ENCODE measurements around the gene CYBA. TPM values are rescaled to one million over a fixed set of nuclear protein-coding genes. Genes with fewer than 3 reads are reported as not detected.

Gene CYBA
- total and polyA plus RNA-seq, 2 of the 13 experiments (the other 11 are each of a cell fraction or from before 2014, with no cell fraction given): 196 to 250 TPM

DNA sequence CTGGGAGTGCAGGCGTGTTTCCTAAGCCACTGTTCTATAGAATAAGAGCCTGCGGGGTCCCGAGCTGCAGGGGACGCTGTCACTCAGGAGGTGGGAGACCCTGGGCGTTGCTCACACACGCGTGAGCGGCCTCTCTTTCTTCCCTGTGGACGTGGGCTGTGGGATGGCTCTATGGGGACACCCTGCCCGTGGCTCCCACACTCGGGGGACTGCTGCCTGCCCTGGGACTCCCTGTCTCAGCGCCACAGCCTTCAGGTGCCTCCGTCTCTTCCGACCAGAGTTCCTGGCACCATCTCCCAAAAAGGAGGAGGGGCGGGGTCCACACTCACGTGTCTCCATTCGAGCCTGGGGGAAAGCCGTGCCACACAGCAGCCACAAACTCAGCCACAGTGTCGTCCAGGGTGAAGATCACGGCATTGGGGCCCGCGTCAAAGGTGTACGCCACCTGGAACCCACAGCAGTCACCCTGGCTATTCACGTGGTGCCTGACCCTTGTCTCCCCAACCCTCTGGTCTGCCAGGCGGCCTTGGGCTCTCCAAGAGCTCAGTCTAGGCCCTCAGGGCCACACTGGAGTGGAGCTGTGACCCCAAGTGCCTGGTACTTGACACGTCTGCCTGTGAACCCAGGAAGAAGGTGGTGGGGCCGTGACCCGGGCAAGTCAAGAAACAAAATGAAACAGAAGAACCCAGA, 3.7 kb upstream of the CYBA start:
- no peak for TF ChIP-seq KAT7 (CRISPR knock-in tag; IDR thresholded peaks at IDR 0.05; ENCODE audit: borderline replicate concordance)
- no peak for TF ChIP-seq FOXC1 (CRISPR knock-in tag; IDR thresholded peaks at IDR 0.05; ENCODE audit: borderline replicate concordance)
- TF ChIP-seq, protein P1, sequence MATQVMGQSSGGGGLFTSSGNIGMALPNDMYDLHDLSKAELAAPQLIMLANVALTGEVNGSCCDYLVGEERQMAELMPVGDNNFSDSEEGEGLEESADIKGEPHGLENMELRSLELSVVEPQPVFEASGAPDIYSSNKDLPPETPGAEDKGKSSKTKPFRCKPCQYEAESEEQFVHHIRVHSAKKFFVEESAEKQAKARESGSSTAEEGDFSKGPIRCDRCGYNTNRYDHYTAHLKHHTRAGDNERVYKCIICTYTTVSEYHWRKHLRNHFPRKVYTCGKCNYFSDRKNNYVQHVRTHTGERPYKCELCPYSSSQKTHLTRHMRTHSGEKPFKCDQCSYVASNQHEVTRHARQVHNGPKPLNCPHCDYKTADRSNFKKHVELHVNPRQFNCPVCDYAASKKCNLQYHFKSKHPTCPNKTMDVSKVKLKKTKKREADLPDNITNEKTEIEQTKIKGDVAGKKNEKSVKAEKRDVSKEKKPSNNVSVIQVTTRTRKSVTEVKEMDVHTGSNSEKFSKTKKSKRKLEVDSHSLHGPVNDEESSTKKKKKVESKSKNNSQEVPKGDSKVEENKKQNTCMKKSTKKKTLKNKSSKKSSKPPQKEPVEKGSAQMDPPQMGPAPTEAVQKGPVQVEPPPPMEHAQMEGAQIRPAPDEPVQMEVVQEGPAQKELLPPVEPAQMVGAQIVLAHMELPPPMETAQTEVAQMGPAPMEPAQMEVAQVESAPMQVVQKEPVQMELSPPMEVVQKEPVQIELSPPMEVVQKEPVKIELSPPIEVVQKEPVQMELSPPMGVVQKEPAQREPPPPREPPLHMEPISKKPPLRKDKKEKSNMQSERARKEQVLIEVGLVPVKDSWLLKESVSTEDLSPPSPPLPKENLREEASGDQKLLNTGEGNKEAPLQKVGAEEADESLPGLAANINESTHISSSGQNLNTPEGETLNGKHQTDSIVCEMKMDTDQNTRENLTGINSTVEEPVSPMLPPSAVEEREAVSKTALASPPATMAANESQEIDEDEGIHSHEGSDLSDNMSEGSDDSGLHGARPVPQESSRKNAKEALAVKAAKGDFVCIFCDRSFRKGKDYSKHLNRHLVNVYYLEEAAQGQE (IDR thresholded peaks at IDR 0.05; ENCODE audit: borderline replicate concordance in 1 of 2, low read depth in 1 of 2, low read length in 2 of 2): no peak
- 0 out of 2 replicates have a peak, but pooled peaks have one; percentile 41 for TF ChIP-seq SP4 (CRISPR knock-in tag; IDR thresholded peaks at IDR 0.05)
- 0 out of 2 replicates have a peak, but pooled peaks have one; percentile 7 for TF ChIP-seq TOPORS (CRISPR knock-in tag; IDR thresholded peaks at IDR 0.05)
- TF ChIP-seq, protein P2, sequence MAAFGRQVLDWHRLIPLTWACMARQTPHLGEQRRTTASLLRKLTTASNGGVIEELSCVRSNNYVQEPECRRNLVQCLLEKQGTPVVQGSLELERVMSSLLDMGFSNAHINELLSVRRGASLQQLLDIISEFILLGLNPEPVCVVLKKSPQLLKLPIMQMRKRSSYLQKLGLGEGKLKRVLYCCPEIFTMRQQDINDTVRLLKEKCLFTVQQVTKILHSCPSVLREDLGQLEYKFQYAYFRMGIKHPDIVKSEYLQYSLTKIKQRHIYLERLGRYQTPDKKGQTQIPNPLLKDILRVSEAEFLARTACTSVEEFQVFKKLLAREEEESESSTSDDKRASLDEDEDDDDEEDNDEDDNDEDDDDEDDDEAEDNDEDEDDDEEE (CRISPR knock-in tag; IDR thresholded peaks at IDR 0.05): peak; percentile 51; the same call in 1 of the 2 replicates
- no peak for TF ChIP-seq MTA1 (CRISPR knock-in tag; IDR thresholded peaks at IDR 0.05; ENCODE audit: borderline replicate concordance)
- TF ChIP-seq, protein P3, sequence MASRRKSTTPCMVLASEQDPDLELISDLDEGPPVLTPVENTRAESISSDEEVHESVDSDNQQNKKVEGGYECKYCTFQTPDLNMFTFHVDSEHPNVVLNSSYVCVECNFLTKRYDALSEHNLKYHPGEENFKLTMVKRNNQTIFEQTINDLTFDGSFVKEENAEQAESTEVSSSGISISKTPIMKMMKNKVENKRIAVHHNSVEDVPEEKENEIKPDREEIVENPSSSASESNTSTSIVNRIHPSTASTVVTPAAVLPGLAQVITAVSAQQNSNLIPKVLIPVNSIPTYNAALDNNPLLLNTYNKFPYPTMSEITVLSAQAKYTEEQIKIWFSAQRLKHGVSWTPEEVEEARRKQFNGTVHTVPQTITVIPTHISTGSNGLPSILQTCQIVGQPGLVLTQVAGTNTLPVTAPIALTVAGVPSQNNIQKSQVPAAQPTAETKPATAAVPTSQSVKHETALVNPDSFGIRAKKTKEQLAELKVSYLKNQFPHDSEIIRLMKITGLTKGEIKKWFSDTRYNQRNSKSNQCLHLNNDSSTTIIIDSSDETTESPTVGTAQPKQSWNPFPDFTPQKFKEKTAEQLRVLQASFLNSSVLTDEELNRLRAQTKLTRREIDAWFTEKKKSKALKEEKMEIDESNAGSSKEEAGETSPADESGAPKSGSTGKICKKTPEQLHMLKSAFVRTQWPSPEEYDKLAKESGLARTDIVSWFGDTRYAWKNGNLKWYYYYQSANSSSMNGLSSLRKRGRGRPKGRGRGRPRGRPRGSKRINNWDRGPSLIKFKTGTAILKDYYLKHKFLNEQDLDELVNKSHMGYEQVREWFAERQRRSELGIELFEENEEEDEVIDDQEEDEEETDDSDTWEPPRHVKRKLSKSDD (CRISPR knock-in tag; IDR thresholded peaks at IDR 0.05; ENCODE audit: low read depth): no peak
- TF ChIP-seq PITX1 (CRISPR knock-in tag; IDR thresholded peaks at IDR 0.05): no peak
- peak; percentile 10 for TF ChIP-seq AGO2 (optimal IDR thresholded peaks at IDR 0.05; ENCODE audit: low read depth, low read length)
- TF ChIP-seq SNRNP70 (IDR thresholded peaks at IDR 0.05; ENCODE audit: low read depth, low read length): no peak
- ATAC-seq (no peak), FAIRE-seq (no peak), DNase-seq (ENCODE audit: low spot score) (no peak)
- peaks cover 24% of the 10 kb centered on the region for H4K20me1 ChIP-seq (ENCODE audit: insufficient read depth, low read length)
- H3K4me1 ChIP-seq (ENCODE audit: insufficient read depth, low read length): peaks cover 22% of the 10 kb centered on the region
- CTCF ChIA-PET (ENCODE audit: low intra/inter-chr PET ratio, low total read pairs): no interaction called here
- no peak overlapping the region for H3K4me2 ChIP-seq (ENCODE audit: low read depth, low read length)
- peaks cover 13 to 52% of the 10 kb centered on the region in 2 experiments for H3K36me3 ChIP-seq (replicated peaks in 1 of 2; ENCODE audit: control insufficient read depth in 1 of 2, insufficient read depth in 2 of 2, low read length in 2 of 2)
- H3K9ac ChIP-seq (ENCODE audit: insufficient read depth, low read depth, low read length): no peak overlapping the region
- H3K4me3 ChIP-seq (replicated peaks in 1 of 3; ENCODE audit: insufficient read depth in 1 of 3, low read depth in 2 of 3, low read length in 3 of 3): no peak overlapping the region
- H2AFZ ChIP-seq (ENCODE audit: low read length): no peak overlapping the region
- peaks cover 38% of the 10 kb centered on the region for H3K79me2 ChIP-seq (ENCODE audit: insufficient read depth, low read length)
- H3K27me3 ChIP-seq (ENCODE audit: control insufficient read depth in 1 of 2, insufficient read depth in 2 of 2, low read length in 2 of 2): no peaks in the 10 kb centered on the region
- in situ Hi-C loops (cut with HindIII; ENCODE audit: extremely low pct_ligation_motif_present, low pct_unique_long_range_greater_than_20kb) (no loop called here), intact Hi-C loops (cut with micrococcal nuclease; ENCODE audit: unreplicated experiment) (loop anchor here (5.0 kb wide), 1 partner anchor 57 kb away; no protein-coding TSS in a partner anchor)
- H3K9me3 ChIP-seq (ENCODE audit: low read length): no peaks in the 10 kb centered on the region
- POLR2A ChIA-PET: interaction anchor here (1.1 kb wide), 1 partner anchor 8 kb away, joined by 3 read pairs; the partner anchor contains the start of gene MVD
- no TSS peak for BruUV-seq (replicated peaks)
- no peak overlapping the region for H3K27ac ChIP-seq (ENCODE audit: extremely low read length, insufficient read depth, low read length)
- WGBS (ENCODE audit: low lambda C conversion rate): 93% methylated on average over 26 of the region's 28 CpGs
